ENCODE measurements around the gene ARL2. TPM values are rescaled to one million over a fixed set of nuclear protein-coding genes. Genes with fewer than 3 reads are reported as not detected.
A peak's percentile ranks its signal among the peaks of the same experiment; 100 is the strongest.

The ARL2 gene
- total RNA-seq (42.8 TPM), polyA plus RNA-seq (52.0 TPM)
- long read RNA-seq, donor 1, transcript ARL2-201 (5 exons, 979 nt): major isoform, 5 of 6 reads
- long read RNA-seq, donor 1, partial matches to known transcripts: 0 of 6 reads
- long read RNA-seq, donor 1, other reads (novel, unspliced or antisense): 0 of 6 reads
- long read RNA-seq, donor 2: 0 reads
- long read RNA-seq, donor 3, transcript ARL2-201 (5 exons, 979 nt): major isoform, 62 of 71 reads
- long read RNA-seq, donor 3, transcript ARL2-203 (1 exons, 601 nt): minor isoform, 6 of 71 reads
- long read RNA-seq, donor 3, partial matches to known transcripts: 0 of 71 reads
- long read RNA-seq, donor 3, other reads (novel, unspliced or antisense): 0 of 71 reads
- long read RNA-seq, donor 4, transcript ARL2-201 (5 exons, 979 nt): major isoform, 13 of 19 reads
- long read RNA-seq, donor 4, partial matches to known transcripts: 0 of 19 reads
- long read RNA-seq, donor 4, other reads (novel, unspliced or antisense): 0 of 19 reads
- long read RNA-seq, donor 5, transcript ARL2-201 (5 exons, 979 nt): major isoform, 46 of 59 reads
- long read RNA-seq, donor 5, transcript ARL2-203 (1 exons, 601 nt): minor isoform, 5 of 59 reads
- long read RNA-seq, donor 5, transcript ARL2-204 (6 exons, 830 nt): minor isoform, 5 of 59 reads
- long read RNA-seq, donor 5, partial matches to known transcripts: 0 of 59 reads
- long read RNA-seq, donor 5, other reads (novel, unspliced or antisense): 0 of 59 reads
- long read RNA-seq, donor 6, transcript ARL2-201 (5 exons, 979 nt): major isoform, 28 of 36 reads
- long read RNA-seq, donor 6, partial matches to known transcripts: 0 of 36 reads
- long read RNA-seq, donor 6, other reads (novel, unspliced or antisense): 0 of 36 reads
- long read RNA-seq, donor 7, transcript ARL2-201 (5 exons, 979 nt): major isoform, 22 of 33 reads
- long read RNA-seq, donor 7, partial matches to known transcripts: 0 of 33 reads
- long read RNA-seq, donor 7, other reads (novel, unspliced or antisense): 0 of 33 reads
- long read RNA-seq, donor 8, transcript ARL2-201 (5 exons, 979 nt): major isoform, 18 of 23 reads
- long read RNA-seq, donor 8, partial matches to known transcripts: 0 of 23 reads
- long read RNA-seq, donor 8, other reads (novel, unspliced or antisense): 0 of 23 reads
- long read RNA-seq, donor 9, transcript ARL2-201 (5 exons, 979 nt): major isoform, 14 of 17 reads
- long read RNA-seq, donor 9, partial matches to known transcripts: 0 of 17 reads
- long read RNA-seq, donor 9, other reads (novel, unspliced or antisense): 0 of 17 reads
- long read RNA-seq, donor 10, transcript ARL2-201 (5 exons, 979 nt): major isoform, 20 of 24 reads
- long read RNA-seq, donor 10, partial matches to known transcripts: 0 of 24 reads
- long read RNA-seq, donor 10, other reads (novel, unspliced or antisense): 0 of 24 reads

- peak; percentile 61 to 94 (median 82) for DNase-seq (ENCODE audit: low read depth in 6 of 9, low spot score in 9 of 9)
- Histone ChIP-seq H3K9me3 (ENCODE audit: control insufficient read depth in 2 of 2, insufficient read depth in 1 of 2, low read length in 1 of 2) (peaks cover 0 to 2% of the 10 kb centered on the region in 2 donors), H3K4me3 (ENCODE audit: low read length in 2 of 2) (peak within 1 kb of the TSS; percentile 54 to 59), H3K27me3 (ENCODE audit: control insufficient read depth in 2 of 2, insufficient read depth in 1 of 2, low read length in 1 of 2) (no peaks in the 10 kb centered on the region), H3K4me1 (ENCODE audit: control insufficient read depth in 2 of 2, insufficient read depth in 2 of 2, low read length in 2 of 2) (peaks cover 8 to 21% of the 10 kb centered on the region in 2 donors), H3K36me3 (ENCODE audit: control insufficient read depth in 2 of 2, insufficient read depth in 2 of 2, low read length in 1 of 2) (peaks cover 9 to 16% of the 10 kb centered on the region in 2 donors), H3K27ac (ENCODE audit: low read depth in 1 of 2, low read length in 1 of 2) (peak within 1 kb of the TSS; percentile 98 to 99)
- WGBS: under 1% methylated on average over 96 of the region's 96 CpGs
Observed at GRCh38 chr11:65013888-65014725, at the start of gene ARL2. TSS of gene ARL2 (plus strand) at chr11:65014160. CDS start at chr11:65014208, 48 bp downstream.

- Histone ChIP-seq H3K4me3 (ENCODE audit: low read length in 2 of 2) (no peak overlapping the region), H3K36me3 (ENCODE audit: control insufficient read depth in 2 of 2, insufficient read depth in 2 of 2, low read length in 1 of 2) (no peaks in the 10 kb centered on the region), H3K27ac (ENCODE audit: low read depth in 1 of 2, low read length in 1 of 2) (no peak overlapping the region), H3K4me1 (ENCODE audit: control insufficient read depth in 2 of 2, insufficient read depth in 2 of 2, low read length in 2 of 2) (peaks cover 3 to 13% of the 10 kb centered on the region in 2 donors), H3K9me3 (ENCODE audit: control insufficient read depth in 2 of 2, insufficient read depth in 1 of 2, low read length in 1 of 2) (peaks cover 0 to 8% of the 10 kb centered on the region in 2 donors), H3K27me3 (ENCODE audit: control insufficient read depth in 2 of 2, insufficient read depth in 1 of 2, low read length in 1 of 2) (peaks cover 3 to 31% of the 10 kb centered on the region in 2 donors)
- 95% methylated on average over 3 of the region's 3 CpGs for WGBS
- no peak for DNase-seq (ENCODE audit: low read depth in 6 of 9, low spot score in 9 of 9)
Observed at GRCh38 chr11:64967375-64967774, 46.6 kb upstream of the ARL2 start.

GRCh38 chr11:64969209-64969608 is 44.8 kb upstream of the ARL2 start:
- Histone ChIP-seq H3K27me3 (ENCODE audit: control insufficient read depth in 2 of 2, insufficient read depth in 1 of 2, low read length in 1 of 2) (peaks cover 3 to 34% of the 10 kb centered on the region in 2 donors), H3K4me1 (ENCODE audit: control insufficient read depth in 2 of 2, insufficient read depth in 2 of 2, low read length in 2 of 2) (peaks cover 3 to 13% of the 10 kb centered on the region in 2 donors), H3K9me3 (ENCODE audit: control insufficient read depth in 2 of 2, insufficient read depth in 1 of 2, low read length in 1 of 2) (peaks cover 0 to 8% of the 10 kb centered on the region in 2 donors), H3K27ac (ENCODE audit: low read depth in 1 of 2, low read length in 1 of 2) (no peak overlapping the region), H3K4me3 (ENCODE audit: low read length in 2 of 2) (no peak overlapping the region), H3K36me3 (ENCODE audit: control insufficient read depth in 2 of 2, insufficient read depth in 2 of 2, low read length in 1 of 2) (no peaks in the 10 kb centered on the region)
- 79% methylated on average over 5 of the region's 5 CpGs for WGBS
- DNase-seq (ENCODE audit: low read depth in 6 of 9, low spot score in 9 of 9): no peak

- 91% methylated on average over 8 of the region's 8 CpGs for WGBS
- Histone ChIP-seq H3K36me3 (ENCODE audit: control insufficient read depth in 2 of 2, insufficient read depth in 2 of 2, low read length in 1 of 2) (no peaks in the 10 kb centered on the region), H3K9me3 (ENCODE audit: control insufficient read depth in 2 of 2, insufficient read depth in 1 of 2, low read length in 1 of 2) (peaks cover 0 to 8% of the 10 kb centered on the region in 2 donors), H3K4me3 (ENCODE audit: low read length in 2 of 2) (no peak overlapping the region), H3K27ac (ENCODE audit: low read depth in 1 of 2, low read length in 1 of 2) (no peak overlapping the region), H3K4me1 (ENCODE audit: control insufficient read depth in 2 of 2, insufficient read depth in 2 of 2, low read length in 2 of 2) (peaks cover 3 to 13% of the 10 kb centered on the region in 2 donors), H3K27me3 (ENCODE audit: control insufficient read depth in 2 of 2, insufficient read depth in 1 of 2, low read length in 1 of 2) (peaks cover 3 to 36% of the 10 kb centered on the region in 2 donors)
- DNase-seq (ENCODE audit: low read depth in 6 of 9, low spot score in 9 of 9): peak in 1 of 9 donors; percentile 11
Observed at GRCh38 chr11:64970731-64971151, 43.2 kb upstream of the ARL2 start.

DNA sequence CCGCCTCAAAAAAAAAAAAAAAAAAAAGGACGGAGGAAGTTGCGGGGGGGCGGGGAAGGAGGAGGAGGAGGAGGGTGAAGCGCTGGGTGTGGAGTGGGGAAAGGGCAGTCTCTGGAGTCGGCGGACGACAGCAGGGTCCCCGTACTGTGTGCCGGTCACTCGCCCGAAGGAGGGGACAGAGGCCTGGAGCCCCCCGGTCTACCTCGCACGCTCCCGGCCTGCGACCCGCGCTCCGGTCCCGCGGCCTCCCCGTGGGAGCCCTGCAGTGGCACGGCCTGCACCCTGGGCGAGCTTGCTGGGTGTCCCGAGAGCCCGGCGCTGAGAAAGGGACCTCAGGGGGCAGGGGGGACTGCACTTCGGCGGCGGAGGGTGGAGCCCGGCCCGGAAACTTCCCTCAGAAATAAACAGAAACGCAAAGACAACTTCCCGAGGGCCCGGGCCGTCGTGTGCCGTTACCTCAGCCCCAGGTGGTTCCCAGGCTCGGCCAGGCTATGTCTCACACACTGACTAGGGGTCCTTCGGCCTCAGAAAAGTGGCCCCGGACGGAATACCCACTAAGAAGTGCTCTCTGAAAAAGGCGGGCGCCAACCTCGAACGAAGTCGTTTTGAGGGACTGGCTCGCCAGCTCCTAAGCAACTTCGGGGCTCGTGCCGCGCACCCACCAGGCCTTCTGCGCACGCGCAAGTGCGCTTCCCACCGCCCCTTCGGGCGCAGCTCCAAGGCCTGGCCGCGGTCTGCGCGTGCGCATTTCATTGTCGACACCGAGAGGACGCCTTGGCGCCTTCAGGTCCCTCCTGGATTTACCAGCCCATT is 42.3 kb upstream of the ARL2 start, which contains the start of gene MAJIN:
Gene MAJIN, minus strand, starts transcription at position 688 of the 813 bp plus-strand sequence. CDS start 12,703 bp downstream, outside the sequence.
- DNase-seq (ENCODE audit: low read depth in 6 of 9, low spot score in 9 of 9): peak; percentile 47 to 88 (median 63)
- H3K36me3 ChIP-seq (ENCODE audit: control insufficient read depth in 2 of 2, insufficient read depth in 2 of 2, low read length in 1 of 2): no peaks in the 10 kb centered on the region
- peak within 1 kb of the TSS; percentile 26 to 31 for H3K4me3 ChIP-seq (ENCODE audit: low read length in 2 of 2)
- 24% methylated on average over 69 of the region's 69 CpGs for WGBS
- peaks cover 3 to 36% of the 10 kb centered on the region in 2 donors for H3K27me3 ChIP-seq (ENCODE audit: control insufficient read depth in 2 of 2, insufficient read depth in 1 of 2, low read length in 1 of 2)
- H3K4me1 ChIP-seq (ENCODE audit: control insufficient read depth in 2 of 2, insufficient read depth in 2 of 2, low read length in 2 of 2): peaks cover 3 to 13% of the 10 kb centered on the region in 2 donors
- H3K9me3 ChIP-seq (ENCODE audit: control insufficient read depth in 2 of 2, insufficient read depth in 1 of 2, low read length in 1 of 2): peaks cover 0 to 8% of the 10 kb centered on the region in 2 donors
- H3K27ac ChIP-seq (ENCODE audit: low read depth in 1 of 2, low read length in 1 of 2): no peak within 1 kb of the TSS

GRCh38 chr11:64974124-64974523 is 39.8 kb upstream of the ARL2 start:
- 87% methylated on average over 5 of the region's 5 CpGs for WGBS
- Histone ChIP-seq H3K27me3 (ENCODE audit: control insufficient read depth in 2 of 2, insufficient read depth in 1 of 2, low read length in 1 of 2) (peaks cover 3 to 35% of the 10 kb centered on the region in 2 donors), H3K9me3 (ENCODE audit: control insufficient read depth in 2 of 2, insufficient read depth in 1 of 2, low read length in 1 of 2) (peaks cover 0 to 8% of the 10 kb centered on the region in 2 donors), H3K4me1 (ENCODE audit: control insufficient read depth in 2 of 2, insufficient read depth in 2 of 2, low read length in 2 of 2) (peaks cover 3 to 13% of the 10 kb centered on the region in 2 donors), H3K27ac (ENCODE audit: low read depth in 1 of 2, low read length in 1 of 2) (no peak overlapping the region), H3K36me3 (ENCODE audit: control insufficient read depth in 2 of 2, insufficient read depth in 2 of 2, low read length in 1 of 2) (no peaks in the 10 kb centered on the region), H3K4me3 (ENCODE audit: low read length in 2 of 2) (no peak overlapping the region)
- no peak for DNase-seq (ENCODE audit: low read depth in 6 of 9, low spot score in 9 of 9)

DNA sequence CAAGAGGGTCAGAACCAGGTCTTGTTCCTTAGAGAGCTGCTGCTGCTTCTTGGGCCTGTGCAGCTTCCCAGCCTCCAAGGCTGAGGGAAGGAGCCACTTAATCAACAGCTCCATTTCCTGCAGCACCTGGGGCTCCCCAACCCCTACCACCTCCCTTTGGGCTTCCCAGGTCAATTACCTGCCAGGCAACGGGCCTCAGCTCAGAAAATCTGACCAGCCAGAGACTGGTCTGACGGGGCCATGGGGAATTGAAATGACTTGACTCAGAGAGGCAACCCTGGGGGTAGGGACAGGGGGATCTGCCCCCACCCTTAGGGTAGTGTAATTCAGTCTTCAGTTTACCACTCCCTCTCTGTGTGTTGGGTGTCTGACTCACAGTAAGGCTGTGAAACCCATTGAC is 37.3 kb upstream of the ARL2 start:
- H3K27me3 ChIP-seq (ENCODE audit: control insufficient read depth in 2 of 2, insufficient read depth in 1 of 2, low read length in 1 of 2): peaks cover under 1 to 15% of the 10 kb centered on the region in 2 donors
- no peak overlapping the region for H3K27ac ChIP-seq (ENCODE audit: low read depth in 1 of 2, low read length in 1 of 2)
- peaks cover 0 to 6% of the 10 kb centered on the region in 2 donors for H3K9me3 ChIP-seq (ENCODE audit: control insufficient read depth in 2 of 2, insufficient read depth in 1 of 2, low read length in 1 of 2)
- WGBS: 83% methylated on average over 2 of the region's 2 CpGs
- DNase-seq (ENCODE audit: low read depth in 6 of 9, low spot score in 9 of 9): no peak
- no peaks in the 10 kb centered on the region for H3K36me3 ChIP-seq (ENCODE audit: control insufficient read depth in 2 of 2, insufficient read depth in 2 of 2, low read length in 1 of 2)
- peaks cover 3 to 7% of the 10 kb centered on the region in 2 donors for H3K4me1 ChIP-seq (ENCODE audit: control insufficient read depth in 2 of 2, insufficient read depth in 2 of 2, low read length in 2 of 2)
- no peak overlapping the region for H3K4me3 ChIP-seq (ENCODE audit: low read length in 2 of 2)
